Peyer's patch (tissue), 4 donors: ENCODE data around the gene MIPEP.

ENCODE experiments used
- POLR2A ChIP-seq, 2 donors: fragments of 450-650 bp; IDR thresholded peaks; one replicate each; pipeline ENCODE4 v1.5.1; 2017; ENCODE audit warnings: antibody characterized with exemption in 2 of 2, mild to moderate bottlenecking in 2 of 2, moderate library complexity in 2 of 2
- TF ChIP-seq, protein P1 (sequence below), 6 experiments: fragments of 450-650 bp in 4 of 6; fragments of 200-600 bp in 2 of 6; sonication (generic) in 1 of 6; IDR thresholded peaks; one replicate each; pipeline ENCODE4 v1.5.1; 2017 to 2019; ENCODE audit warnings: antibody characterized with exemption in 6 of 6, mild to moderate bottlenecking in 3 of 6, moderate library complexity in 1 of 6

- TF ChIP-seq, protein P1, sequence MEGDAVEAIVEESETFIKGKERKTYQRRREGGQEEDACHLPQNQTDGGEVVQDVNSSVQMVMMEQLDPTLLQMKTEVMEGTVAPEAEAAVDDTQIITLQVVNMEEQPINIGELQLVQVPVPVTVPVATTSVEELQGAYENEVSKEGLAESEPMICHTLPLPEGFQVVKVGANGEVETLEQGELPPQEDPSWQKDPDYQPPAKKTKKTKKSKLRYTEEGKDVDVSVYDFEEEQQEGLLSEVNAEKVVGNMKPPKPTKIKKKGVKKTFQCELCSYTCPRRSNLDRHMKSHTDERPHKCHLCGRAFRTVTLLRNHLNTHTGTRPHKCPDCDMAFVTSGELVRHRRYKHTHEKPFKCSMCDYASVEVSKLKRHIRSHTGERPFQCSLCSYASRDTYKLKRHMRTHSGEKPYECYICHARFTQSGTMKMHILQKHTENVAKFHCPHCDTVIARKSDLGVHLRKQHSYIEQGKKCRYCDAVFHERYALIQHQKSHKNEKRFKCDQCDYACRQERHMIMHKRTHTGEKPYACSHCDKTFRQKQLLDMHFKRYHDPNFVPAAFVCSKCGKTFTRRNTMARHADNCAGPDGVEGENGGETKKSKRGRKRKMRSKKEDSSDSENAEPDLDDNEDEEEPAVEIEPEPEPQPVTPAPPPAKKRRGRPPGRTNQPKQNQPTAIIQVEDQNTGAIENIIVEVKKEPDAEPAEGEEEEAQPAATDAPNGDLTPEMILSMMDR (IDR thresholded peaks at IDR 0.05), result no peak
- TF ChIP-seq POLR2A (IDR thresholded peaks at IDR 0.05), result no peak
These were observed 179.7 kb downstream of the MIPEP start for GRCh38 chr13:23709536-23709935.
